H1 (cell line): ENCODE measurements around the gene PACS1. TPM values are rescaled to one million over a fixed set of nuclear protein-coding genes. Genes with fewer than 3 reads are reported as not detected.

Experiments
- CTCF ChIA-PET: fragments of 300-600 bp; sonication (Branson Sonifier 250); formaldehyde crosslinking; loops from one replicate; lab custom pipeline; 2021; ENCODE audit not compliant: partially characterized antibody; lab: Charles Lee
- POLR2A ChIA-PET: fragments of 300-600 bp; sonication (Branson Sonifier 250); formaldehyde crosslinking; loops from one replicate; lab custom pipeline; 2021; ENCODE audit warnings: inconsistent platforms; ENCODE audit not compliant: partially characterized antibody; lab: Charles Lee
- DNase-seq, 2 experiments: peaks; one replicate each; pipeline versions ENCODE4 v3.0.0 to v3.0.0-alpha.2; 2010 to 2022; ENCODE audit warnings: low spot score in 2 of 2, low read depth in 1 of 2, mixed read lengths in 1 of 2
- FAIRE-seq: peaks from 2 replicates; lab custom pipeline; 2011; peaks lifted over from hg19 to GRCh38; lab: Jason Lieb, UNC
- H2AFZ ChIP-seq: 2 replicates; pipeline ENCODE4 v1.8.1; 2012; ENCODE audit warnings: low read length, inconsistent platforms
- H2AK5ac ChIP-seq: 2 replicates; pipeline ENCODE4 v1.6.1; 2013; ENCODE audit warnings: low read depth, low read length
- H2BK120ac ChIP-seq: replicated peaks from 2 replicates; pipeline ENCODE3; 2013; ENCODE audit warnings: low read depth, low read length, inconsistent platforms
- H2BK12ac ChIP-seq: 2 replicates; pipeline ENCODE4 v1.6.1; 2013; ENCODE audit warnings: low read depth, low read length
- H2BK15ac ChIP-seq: 2 replicates; pipeline ENCODE4 v1.6.1; 2013; ENCODE audit warnings: low read length
- H2BK20ac ChIP-seq: 2 replicates; pipeline ENCODE4 v1.6.1; 2013; ENCODE audit warnings: low read length
- H2BK5ac ChIP-seq: 2 replicates; pipeline ENCODE4 v1.6.1; 2013; ENCODE audit warnings: low read depth, low read length
- H3K14ac ChIP-seq: 2 replicates; pipeline ENCODE4 v1.6.1; 2013; ENCODE audit warnings: inconsistent platforms; ENCODE audit not compliant: insufficient read length
- H3K18ac ChIP-seq: 2 replicates; pipeline ENCODE4 v1.6.1; 2013; ENCODE audit warnings: low read length; ENCODE audit errors: extremely low read depth
- H3K23ac ChIP-seq: 2 replicates; pipeline ENCODE4 v1.6.1; 2013; ENCODE audit warnings: inconsistent platforms; ENCODE audit not compliant: insufficient read length
- H3K23me2 ChIP-seq: 2 replicates; pipeline ENCODE4 v1.6.1; 2013; ENCODE audit warnings: low read depth, low read length
- H3K27ac ChIP-seq: 2 replicates; pipeline ENCODE4 v1.6.1; 2011; ENCODE audit warnings: low read depth, low read length, inconsistent platforms
- H3K27me3 ChIP-seq, 4 experiments: replicated peaks in 1 of 4; 1 replicate in 1 of 4; 2 replicates in 3 of 4; pipeline versions ENCODE4 v1.6.1 to v1.8.1; 2011 to 2013; ENCODE audit warnings: low read length in 3 of 4, mild to moderate bottlenecking in 3 of 4, inconsistent platforms in 2 of 4, mixed read lengths in 2 of 4, moderate library complexity in 1 of 4; ENCODE audit not compliant: control insufficient read depth in 3 of 4, insufficient read depth in 3 of 4; ENCODE audit errors: extremely low read depth in 1 of 4
- H3K36me3 ChIP-seq, 4 experiments: 2 replicates each; pipeline versions ENCODE4 v1.6.1 to v1.8.1; 2011 to 2013; ENCODE audit warnings: mild to moderate bottlenecking in 4 of 4, low read length in 3 of 4, moderate library complexity in 2 of 4, control low read depth in 1 of 4, inconsistent platforms in 1 of 4; ENCODE audit not compliant: insufficient read depth in 4 of 4, control insufficient read depth in 2 of 4
- H3K4ac ChIP-seq: replicated peaks from 2 replicates; pipeline ENCODE3; 2013; ENCODE audit warnings: low read length, low read depth, mixed read lengths, inconsistent platforms; ENCODE audit not compliant: insufficient read length
- H3K4me1 ChIP-seq, 4 experiments: replicated peaks in 1 of 4; 1 replicate in 1 of 4; 2 replicates in 3 of 4; pipeline versions ENCODE4 v1.6.1 to v1.8.1; 2011 to 2013; ENCODE audit warnings: low read length in 3 of 4, inconsistent platforms in 2 of 4, mixed read lengths in 1 of 4; ENCODE audit not compliant: insufficient read depth in 4 of 4, control insufficient read depth in 3 of 4
- H3K4me2 ChIP-seq, 2 experiments: 2 replicates each; pipeline versions ENCODE4 v1.6.1 to v1.8.1; 2011 to 2013; ENCODE audit warnings: low read depth in 2 of 2, low read length in 2 of 2, control low read depth in 1 of 2, inconsistent platforms in 1 of 2, mild to moderate bottlenecking in 1 of 2; ENCODE audit not compliant: insufficient read depth in 1 of 2
- H3K4me3 ChIP-seq, 4 experiments: fragments of 200-600, 300-600 bp in 1 of 4; sonication (generic), shearing (Covaris generic), sonication (Bioruptor Twin) in 1 of 4; 2 replicates each; pipeline versions ENCODE4 v1.5.1 to v1.8.1; 2011 to 2016; ENCODE audit warnings: low read length in 4 of 4, low read depth in 3 of 4, control low read depth in 2 of 4, inconsistent platforms in 2 of 4, mild to moderate bottlenecking in 2 of 4, mixed read lengths in 1 of 4, moderate library complexity in 1 of 4; ENCODE audit not compliant: insufficient read depth in 2 of 4; ENCODE audit errors: extremely low read depth in 1 of 4
- H3K56ac ChIP-seq: replicated peaks from 2 replicates; pipeline ENCODE3; 2013; ENCODE audit warnings: low read depth, mild to moderate bottlenecking, mixed read lengths, low read length, inconsistent platforms; ENCODE audit not compliant: insufficient read length
- H3K79me1 ChIP-seq: 2 replicates; pipeline ENCODE4 v1.6.1; 2013; ENCODE audit warnings: low read depth, low read length, control low read depth
- H3K79me2 ChIP-seq, 2 experiments: 2 replicates each; pipeline versions ENCODE4 v1.6.1 to v1.8.1; 2012 to 2013; ENCODE audit warnings: low read length in 2 of 2, mild to moderate bottlenecking in 2 of 2, inconsistent platforms in 1 of 2; ENCODE audit not compliant: insufficient read depth in 2 of 2, control insufficient read depth in 1 of 2
- H3K9ac ChIP-seq, 4 experiments: replicated peaks in 1 of 4; 1 replicate in 1 of 4; 2 replicates in 3 of 4; pipeline versions ENCODE4 v1.6.1 to v1.8.1; 2011 to 2013; ENCODE audit warnings: low read depth in 3 of 4, low read length in 3 of 4, control low read depth in 2 of 4, mild to moderate bottlenecking in 2 of 4, moderate library complexity in 2 of 4, inconsistent platforms in 1 of 4; ENCODE audit errors: extremely low read depth in 1 of 4
- H3K9me3 ChIP-seq, 2 experiments: 2 replicates each; pipeline versions ENCODE4 v1.6.1 to v1.8.1; 2012 to 2013; ENCODE audit warnings: mild to moderate bottlenecking in 2 of 2, moderate library complexity in 2 of 2, control low read depth in 1 of 2, inconsistent platforms in 1 of 2, low read depth in 1 of 2, low read length in 1 of 2, mixed read lengths in 1 of 2; ENCODE audit not compliant: insufficient read depth in 2 of 2
- H4K20me1 ChIP-seq, 2 experiments: replicated peaks in 1 of 2; 2 replicates each; pipeline versions ENCODE3 to v1.8.1; 2011 to 2013; ENCODE audit warnings: inconsistent platforms in 2 of 2, low read length in 2 of 2, mild to moderate bottlenecking in 1 of 2; ENCODE audit not compliant: insufficient read depth in 2 of 2, control insufficient read depth in 1 of 2
- H4K5ac ChIP-seq: 2 replicates; pipeline ENCODE4 v1.6.1; 2013; ENCODE audit warnings: low read length, low read depth, mixed read lengths, inconsistent platforms; ENCODE audit not compliant: insufficient read length
- H4K8ac ChIP-seq: 2 replicates; pipeline ENCODE4 v1.8.0; 2013; ENCODE audit warnings: mild to moderate bottlenecking, moderate library complexity, low read length, inconsistent platforms; ENCODE audit not compliant: insufficient read depth; ENCODE audit errors: extremely low read depth
- H4K91ac ChIP-seq: replicated peaks from 2 replicates; pipeline ENCODE3; 2013; ENCODE audit warnings: low read length, mixed read lengths, inconsistent platforms; ENCODE audit not compliant: insufficient read length
- CBX5 ChIP-seq: fragments of 300-800, 300-1000 bp; sonication (generic); IDR thresholded peaks from 2 replicates; pipeline ENCODE4 v1.7.1; 2016; ENCODE audit warnings: antibody characterized with exemption, low read length, low read depth
- CTBP2 ChIP-seq: IDR thresholded peaks from 2 replicates; pipeline ENCODE4 v1.7.0; 2011; ENCODE audit warnings: borderline replicate concordance, mild to moderate bottlenecking, moderate library complexity, mixed read lengths, low read length; ENCODE audit not compliant: insufficient read depth, insufficient read length
- JUN ChIP-seq: IDR thresholded peaks from 2 replicates; pipeline ENCODE4 v1.6.1; 2011; ENCODE audit warnings: low read depth, mild to moderate bottlenecking, improper control_type of control experiment, low read length
- JUND ChIP-seq: IDR thresholded peaks from 2 replicates; pipeline ENCODE4 v1.6.1; 2011; ENCODE audit warnings: mild to moderate bottlenecking, improper control_type of control experiment, low read length
- KDM5A ChIP-seq: fragments of 200-600 bp; IDR thresholded peaks from 2 replicates; pipeline ENCODE4 v1.7.1; 2012; ENCODE audit warnings: mild to moderate bottlenecking, low read length, inconsistent platforms, mixed read lengths
- POLR2AphosphoS5 ChIP-seq: IDR thresholded peaks from 2 replicates; pipeline ENCODE4 v1.6.1; 2011; ENCODE audit warnings: low read depth, low read length
- SAP30 ChIP-seq: fragments of 300-600 bp; sonication (generic); IDR thresholded peaks from 2 replicates; pipeline ENCODE4 v1.7.1; 2012; ENCODE audit warnings: low read length, moderate library complexity, mild to moderate bottlenecking, inconsistent platforms; ENCODE audit not compliant: insufficient read depth, insufficient replicate concordance
- SIX5 ChIP-seq: IDR thresholded peaks from 2 replicates; pipeline ENCODE4 v1.6.1; 2011; ENCODE audit warnings: mild to moderate bottlenecking, low read depth, low read length
- YY1 ChIP-seq: IDR thresholded peaks from 2 replicates; pipeline ENCODE4 v1.6.1; 2011; ENCODE audit warnings: low read depth, mild to moderate bottlenecking, low read length
- ZNF274 ChIP-seq: IDR thresholded peaks from 2 replicates; pipeline ENCODE4 v1.7.0; 2012; ENCODE audit warnings: low read length, borderline replicate concordance; ENCODE audit errors: extremely low read depth
- WGBS, 2 experiments: shearing (Covaris generic) in 1 of 2; methylation state at CpG; one replicate each; pipeline versions ENCODE4 v1.1.6 to v1.1.7; 2013 to 2015; ENCODE audit warnings: low lambda C conversion rate in 2 of 2, mixed read lengths in 2 of 2, inconsistent platforms in 1 of 2, low coverage in 1 of 2, missing lambda C conversion rate in 1 of 2; ENCODE audit not compliant: insufficient replicate concordance in 2 of 2, insufficient coverage in 1 of 2, insufficient read length in 1 of 2; ENCODE audit errors: extremely low coverage in 1 of 2, missing lambda C conversion rate in 1 of 2; 5-methylcytosine and 5-hydroxymethylcytosine counted together
- polyA plus RNA-seq, 7 experiments: library from polyadenylated mRNA; depleted of rRNA in 3 of 7; stranded (reverse) in 5 of 7; unstranded in 2 of 7; fragments of >200 nt in 5 of 7; fragments of 200-250 nt in 2 of 7; gene quantifications; 1 replicate in 5 of 7; 2 replicates in 1 of 7; 4 replicates in 1 of 7; pipeline versions ENCODE4 v1.2.1 to v1.2.3, GENCODE V29; 2011 to 2013; ENCODE audit warnings: missing spikeins in 2 of 7, mixed read lengths in 2 of 7
- total RNA-seq: library from RNA; stranded (reverse); fragmentation: NEBNext Ultra II Directional; extraction: Animal tissue kit (Norgen Biotek cat#: 25700); gene quantifications from 2 replicates; pipeline ENCODE4 v1.2.1, GENCODE V29; 2021

The PACS1 gene
- total and polyA plus RNA-seq, 2 of the 8 experiments (the other 6 are each of a cell fraction or from before 2014, with no cell fraction given), result 11.5 to 36.0 TPM

DNA sequence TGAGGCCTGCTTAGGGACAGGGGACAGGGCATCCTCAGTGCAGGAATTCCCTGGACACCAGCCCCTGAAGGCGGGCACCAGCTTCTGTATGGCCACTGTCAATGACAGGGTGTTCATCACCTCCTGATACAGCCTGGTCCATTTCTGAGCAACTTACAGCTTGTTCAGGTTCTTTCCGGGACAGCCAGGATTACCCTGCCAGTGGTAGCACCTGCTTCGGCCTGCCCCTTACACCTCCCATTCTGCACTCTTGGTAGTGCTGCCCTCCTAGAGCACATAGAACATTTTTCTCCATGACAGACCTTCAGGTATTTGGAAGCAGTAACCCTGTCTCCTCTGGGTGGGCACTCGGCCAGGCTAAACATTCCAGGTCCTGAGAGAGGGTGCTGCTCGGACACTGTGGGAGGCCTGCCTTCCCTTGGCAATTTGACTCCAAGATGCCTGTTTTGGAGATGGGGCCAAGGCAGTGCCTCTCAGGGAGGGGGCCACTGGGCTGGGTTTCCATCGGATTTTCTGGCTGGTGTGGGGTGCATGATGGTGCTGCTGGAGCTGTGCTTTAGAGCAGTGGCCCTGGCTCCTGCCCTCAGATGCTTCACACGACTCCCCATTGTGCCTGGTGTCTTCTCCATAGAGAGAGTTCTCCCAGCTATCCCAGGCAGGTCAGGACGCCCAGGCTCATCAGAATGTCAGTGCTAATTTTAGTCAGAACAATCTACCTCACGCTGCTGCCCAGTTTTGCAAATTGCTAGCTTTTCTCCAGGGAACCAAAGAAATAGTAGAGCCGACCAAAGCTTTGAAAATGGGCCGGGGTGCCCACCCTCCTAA is 22.3 kb upstream of the PACS1 start:
- no peak overlapping the region for H4K5ac ChIP-seq

More for the DNA sequence above, 22.3 kb upstream of the PACS1 start:
- H3K79me2 ChIP-seq, result peaks cover 4 to 19% of the 10 kb centered on the region in 2 experiments
- H4K20me1 ChIP-seq, result peaks cover 0 to 4% of the 10 kb centered on the region in 2 experiments
- H2BK120ac ChIP-seq, result no peak overlapping the region
- no peak for FAIRE-seq
- H3K23me2 ChIP-seq, result peaks cover 10% of the 10 kb centered on the region; the same call in 1 of the 2 replicates
- H3K4ac ChIP-seq, result peak overlapping the region; percentile 27
- CTCF ChIA-PET, result interaction anchor here (0.9 to 5.7 kb wide), 6 partner anchors 17 to 268 kb away, joined by 3 to 34 read pairs (median 4); no protein-coding TSS in a partner anchor
- peaks cover 0 to 6% of the 10 kb centered on the region in 2 experiments; a peak in 1 of 4 replicates for H3K9me3 ChIP-seq
- no peak overlapping the region for H3K9ac ChIP-seq
- no peaks in the 10 kb centered on the region for H3K27me3 ChIP-seq
- peaks cover 0 to 28% (median 21%) of the 10 kb centered on the region in 4 experiments; a peak in 6 of 7 replicates for H3K4me1 ChIP-seq
- H3K36me3 ChIP-seq, result peaks cover 0 to 11% (median 6%) of the 10 kb centered on the region in 4 experiments; a peak in 4 of 8 replicates
- H3K23ac ChIP-seq, result no peak overlapping the region
- H3K56ac ChIP-seq, result no peak overlapping the region
- H3K27ac ChIP-seq, result no peak overlapping the region
- H2AK5ac ChIP-seq, result no peak overlapping the region
- 0 out of 2 replicates have a peak overlapping the region, but pooled peaks have one; percentile 29 for H2BK12ac ChIP-seq
- H4K8ac ChIP-seq, result peak overlapping the region; percentile 19; the same call in 1 of the 2 replicates
- POLR2A ChIA-PET, result interaction anchor here (0.9 to 1.5 kb wide), 8 partner anchors 12 to 231 kb away, joined by 3 to 6 read pairs (median 3); partner anchors contain the start of genes BANF1 and CNIH2
- H2BK15ac ChIP-seq, result 0 out of 2 replicates have a peak overlapping the region, but pooled peaks have one; percentile 6
- TF ChIP-seq JUND (no peak), JUN (no peak), YY1 (no peak), CBX5 (no peak), SAP30 (no peak), SIX5 (no peak), POLR2AphosphoS5 (no peak), ZNF274 (no peak), CTBP2 (no peak), KDM5A (no peak)
- 85% methylated on average over 11 of the region's 11 CpGs; no CpG with 5 or more reads in 1 of the 2 experiments for WGBS, 2 experiments
- H4K91ac ChIP-seq, result peak overlapping the region; percentile 5
- H3K14ac ChIP-seq, result no peak overlapping the region
- no peak overlapping the region for H2BK5ac ChIP-seq
- DNase-seq, result no peak
- H2AFZ ChIP-seq, result no peak overlapping the region
- H3K18ac ChIP-seq, result no peak overlapping the region
- H3K4me2 ChIP-seq, result peak overlapping the region; percentile 89 to 90
- H3K79me1 ChIP-seq, result peaks cover 14% of the 10 kb centered on the region
- H3K4me3 ChIP-seq, result peak overlapping the region; percentile 54 to 91 (median 64); a peak in 5 of 8 replicates
- H2BK20ac ChIP-seq, result no peak overlapping the region
